HCT116 (cell line): ENCODE measurements around the gene CNST.

Experiments used
- CBX3 ChIP-seq: IDR thresholded peaks from 2 replicates; pipeline ENCODE4 v1.6.1; 2012; ENCODE audit warnings: low read depth
- CEBPB ChIP-seq: IDR thresholded peaks from 2 replicates; pipeline ENCODE4 v1.6.1; 2012; ENCODE audit warnings: low read depth
- EZH2 ChIP-seq: fragments of 200-600 bp; sonication (generic); IDR thresholded peaks from 2 replicates; pipeline ENCODE4 v1.6.1; 2017; ENCODE audit warnings: antibody characterized with exemption, mixed run types
- FOSL1 ChIP-seq: IDR thresholded peaks from 2 replicates; pipeline ENCODE4 v1.6.1; 2012; ENCODE audit warnings: low read depth
- JUND ChIP-seq: IDR thresholded peaks from 2 replicates; pipeline ENCODE4 v1.6.1; 2012
- POLR2A ChIP-seq: IDR thresholded peaks from 2 replicates; pipeline ENCODE4 v1.7.0; 2011; ENCODE audit warnings: borderline replicate concordance; ENCODE audit not compliant: insufficient read depth, insufficient read length; ENCODE audit errors: extremely low read depth
- SIN3A ChIP-seq: IDR thresholded peaks from 2 replicates; pipeline ENCODE4 v1.6.1; 2012; ENCODE audit warnings: low read depth
- SP1 ChIP-seq: IDR thresholded peaks from 2 replicates; pipeline ENCODE4 v1.6.1; 2012; ENCODE audit warnings: low read depth
- ZFX ChIP-seq: fragments of 450-650 bp; IDR thresholded peaks from 2 replicates; pipeline ENCODE4 v1.6.1; 2017
- ZNF274 ChIP-seq: fragments of 200-500 bp; sonication (Bioruptor generic); IDR thresholded peaks from 2 replicates; pipeline ENCODE4 v1.6.1; 2014; ENCODE audit warnings: mild to moderate bottlenecking, low read depth, low read length, inconsistent platforms
- TF ChIP-seq, protein P1 (sequence below), 3 experiments: fragments of 200-600 bp in 1 of 3; sonication (generic) in 1 of 3; IDR thresholded peaks in 2 of 3; conservative IDR thresholded peaks in 1 of 3; 2 replicates each; pipeline ENCODE4 v1.5.1; 2012 to 2017; ENCODE audit warnings: low read depth in 2 of 3, low read length in 2 of 3, antibody characterized with exemption in 1 of 3, borderline replicate concordance in 1 of 3, control low read depth in 1 of 3, mild to moderate bottlenecking in 1 of 3, mixed read lengths in 1 of 3, mixed run types in 1 of 3, moderate library complexity in 1 of 3; ENCODE audit not compliant: insufficient read depth in 1 of 3
- TF ChIP-seq, protein P2 (sequence below): IDR thresholded peaks from 2 replicates; pipeline ENCODE4 v1.6.1; 2012; ENCODE audit warnings: low read depth

DNA sequence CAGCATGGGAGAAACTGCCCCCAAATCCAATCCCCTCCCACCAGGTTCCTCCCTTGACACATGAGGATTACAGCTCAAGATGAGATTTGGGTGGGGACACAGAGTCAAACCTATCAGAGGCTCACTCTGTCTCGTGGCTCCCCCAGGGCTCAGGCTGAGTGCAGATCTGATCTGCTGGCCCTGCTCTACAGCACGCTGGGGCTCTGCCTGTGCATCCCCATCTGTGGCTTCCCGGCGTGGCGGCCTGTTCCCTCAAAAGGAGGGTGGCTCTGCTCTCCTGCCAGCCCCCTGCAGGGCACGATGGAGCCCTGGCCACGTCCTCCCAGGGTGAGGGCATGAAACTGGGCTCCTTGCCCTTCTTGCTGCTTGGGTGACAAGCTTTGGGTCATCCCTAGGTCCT lies 39.3 kb upstream of the CNST start:
- TF ChIP-seq POLR2A (no peak), CBX3 (no peak), FOSL1 (no peak), SP1 (no peak), CEBPB (no peak), SIN3A (no peak), JUND (no peak), ZNF274 (no peak), EZH2 (no peak), ZFX (no peak)
- TF ChIP-seq, protein P1, sequence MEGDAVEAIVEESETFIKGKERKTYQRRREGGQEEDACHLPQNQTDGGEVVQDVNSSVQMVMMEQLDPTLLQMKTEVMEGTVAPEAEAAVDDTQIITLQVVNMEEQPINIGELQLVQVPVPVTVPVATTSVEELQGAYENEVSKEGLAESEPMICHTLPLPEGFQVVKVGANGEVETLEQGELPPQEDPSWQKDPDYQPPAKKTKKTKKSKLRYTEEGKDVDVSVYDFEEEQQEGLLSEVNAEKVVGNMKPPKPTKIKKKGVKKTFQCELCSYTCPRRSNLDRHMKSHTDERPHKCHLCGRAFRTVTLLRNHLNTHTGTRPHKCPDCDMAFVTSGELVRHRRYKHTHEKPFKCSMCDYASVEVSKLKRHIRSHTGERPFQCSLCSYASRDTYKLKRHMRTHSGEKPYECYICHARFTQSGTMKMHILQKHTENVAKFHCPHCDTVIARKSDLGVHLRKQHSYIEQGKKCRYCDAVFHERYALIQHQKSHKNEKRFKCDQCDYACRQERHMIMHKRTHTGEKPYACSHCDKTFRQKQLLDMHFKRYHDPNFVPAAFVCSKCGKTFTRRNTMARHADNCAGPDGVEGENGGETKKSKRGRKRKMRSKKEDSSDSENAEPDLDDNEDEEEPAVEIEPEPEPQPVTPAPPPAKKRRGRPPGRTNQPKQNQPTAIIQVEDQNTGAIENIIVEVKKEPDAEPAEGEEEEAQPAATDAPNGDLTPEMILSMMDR (IDR thresholded peaks at IDR 0.05 in 2 of 3, conservative IDR thresholded peaks at IDR 0.05 in 1 of 3; ENCODE audit: borderline replicate concordance in 1 of 3, insufficient read depth in 1 of 3, low read depth in 2 of 3, low read length in 2 of 3): no peak
- TF ChIP-seq, protein P2, sequence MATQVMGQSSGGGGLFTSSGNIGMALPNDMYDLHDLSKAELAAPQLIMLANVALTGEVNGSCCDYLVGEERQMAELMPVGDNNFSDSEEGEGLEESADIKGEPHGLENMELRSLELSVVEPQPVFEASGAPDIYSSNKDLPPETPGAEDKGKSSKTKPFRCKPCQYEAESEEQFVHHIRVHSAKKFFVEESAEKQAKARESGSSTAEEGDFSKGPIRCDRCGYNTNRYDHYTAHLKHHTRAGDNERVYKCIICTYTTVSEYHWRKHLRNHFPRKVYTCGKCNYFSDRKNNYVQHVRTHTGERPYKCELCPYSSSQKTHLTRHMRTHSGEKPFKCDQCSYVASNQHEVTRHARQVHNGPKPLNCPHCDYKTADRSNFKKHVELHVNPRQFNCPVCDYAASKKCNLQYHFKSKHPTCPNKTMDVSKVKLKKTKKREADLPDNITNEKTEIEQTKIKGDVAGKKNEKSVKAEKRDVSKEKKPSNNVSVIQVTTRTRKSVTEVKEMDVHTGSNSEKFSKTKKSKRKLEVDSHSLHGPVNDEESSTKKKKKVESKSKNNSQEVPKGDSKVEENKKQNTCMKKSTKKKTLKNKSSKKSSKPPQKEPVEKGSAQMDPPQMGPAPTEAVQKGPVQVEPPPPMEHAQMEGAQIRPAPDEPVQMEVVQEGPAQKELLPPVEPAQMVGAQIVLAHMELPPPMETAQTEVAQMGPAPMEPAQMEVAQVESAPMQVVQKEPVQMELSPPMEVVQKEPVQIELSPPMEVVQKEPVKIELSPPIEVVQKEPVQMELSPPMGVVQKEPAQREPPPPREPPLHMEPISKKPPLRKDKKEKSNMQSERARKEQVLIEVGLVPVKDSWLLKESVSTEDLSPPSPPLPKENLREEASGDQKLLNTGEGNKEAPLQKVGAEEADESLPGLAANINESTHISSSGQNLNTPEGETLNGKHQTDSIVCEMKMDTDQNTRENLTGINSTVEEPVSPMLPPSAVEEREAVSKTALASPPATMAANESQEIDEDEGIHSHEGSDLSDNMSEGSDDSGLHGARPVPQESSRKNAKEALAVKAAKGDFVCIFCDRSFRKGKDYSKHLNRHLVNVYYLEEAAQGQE: no peak
